ENCODE data around the gene RSRP1. TPM values are rescaled to one million over a fixed set of nuclear protein-coding genes. Genes with fewer than 3 reads are reported as not detected.
"Not testable (repeated sequence)": the region's sequence is repeated elsewhere in the genome, so short reads cannot be mapped to it uniquely, and the experiment has no call there.

Gene RSRP1
- total RNA-seq, 4 donors from 2014 or later, result 10.3 to 43.0 (median 20.9) TPM

GRCh38 chr1:25278790-25279189, 31.5 kb upstream of the RSRP1 start:
- H3K4me1 ChIP-seq; DNase-seq; H3K36me3 ChIP-seq; in situ Hi-C loops (cut with MboI; ENCODE audit: low sequenced_read_pairs in 4 of 4); ATAC-seq; H3K4me3 ChIP-seq; intact Hi-C loops (cut with DNase I; ENCODE audit: low total_unique reads); H3K27me3 ChIP-seq; H3K27ac ChIP-seq; H3K9me3 ChIP-seq: not testable (repeated sequence)

- H3K4me1 ChIP-seq; intact Hi-C loops (cut with DNase I; ENCODE audit: low total_unique reads): not testable (repeated sequence)
Observed at GRCh38 chr1:25278358-25278757, 31.1 kb upstream of the RSRP1 start.

GRCh38 chr1:25277295-25277694, 30.0 kb upstream of the RSRP1 start:
- H3K9me3 ChIP-seq; in situ Hi-C loops (cut with MboI; ENCODE audit: low sequenced_read_pairs in 4 of 4); intact Hi-C loops (cut with DNase I; ENCODE audit: low total_unique reads); H3K4me3 ChIP-seq; H3K36me3 ChIP-seq; ATAC-seq; H3K27me3 ChIP-seq; H3K4me1 ChIP-seq; DNase-seq; H3K27ac ChIP-seq: not testable (repeated sequence)

More at GRCh38 chr1:25278358-25278757, 31.1 kb upstream of the RSRP1 start:
- H3K36me3 ChIP-seq; H3K27me3 ChIP-seq; in situ Hi-C loops (cut with MboI; ENCODE audit: low sequenced_read_pairs in 4 of 4); DNase-seq; H3K4me3 ChIP-seq; H3K27ac ChIP-seq; H3K9me3 ChIP-seq; ATAC-seq: not testable (repeated sequence)

GRCh38 chr1:25275648-25276047, 28.4 kb upstream of the RSRP1 start:
- intact Hi-C loops (cut with DNase I; ENCODE audit: low total_unique reads); H3K4me1 ChIP-seq; in situ Hi-C loops (cut with MboI; ENCODE audit: low sequenced_read_pairs in 4 of 4); H3K9me3 ChIP-seq; H3K27me3 ChIP-seq; H3K27ac ChIP-seq; DNase-seq; H3K4me3 ChIP-seq; H3K36me3 ChIP-seq; ATAC-seq: not testable (repeated sequence)

- H3K4me1 ChIP-seq; H3K27me3 ChIP-seq; in situ Hi-C loops (cut with MboI; ENCODE audit: low sequenced_read_pairs in 4 of 4); H3K4me3 ChIP-seq; ATAC-seq; H3K36me3 ChIP-seq; DNase-seq; H3K9me3 ChIP-seq; H3K27ac ChIP-seq; intact Hi-C loops (cut with DNase I; ENCODE audit: low total_unique reads): not testable (repeated sequence)
Observed at GRCh38 chr1:25272238-25272637, 25.0 kb upstream of the RSRP1 start, which contains the start of gene RHD. TSS of gene RHD (plus strand) at chr1:25272509. CDS start at chr1:25272548, 39 bp downstream.

GRCh38 chr1:25268143-25268760, 21.0 kb upstream of the RSRP1 start:
- intact Hi-C loops (cut with DNase I; ENCODE audit: low total_unique reads); H3K4me1 ChIP-seq; H3K9me3 ChIP-seq; H3K27me3 ChIP-seq; H3K36me3 ChIP-seq; in situ Hi-C loops (cut with MboI; ENCODE audit: low sequenced_read_pairs in 4 of 4); DNase-seq; ATAC-seq: not testable (repeated sequence)
- Histone ChIP-seq H3K4me3 (peak overlapping the region; percentile 61 to 79 (median 72)), H3K27ac (peak overlapping the region; percentile 74 to 94 (median 91))

- H3K4me3 ChIP-seq, result peak overlapping the region; percentile 61 to 79 (median 72)
- DNase-seq (peak; percentile 57 to 76), ATAC-seq (peak; percentile 91 to 94)
- H3K27me3 ChIP-seq; intact Hi-C loops (cut with DNase I; ENCODE audit: low total_unique reads); H3K9me3 ChIP-seq; H3K36me3 ChIP-seq; in situ Hi-C loops (cut with MboI; ENCODE audit: low sequenced_read_pairs in 4 of 4); H3K4me1 ChIP-seq: not testable (repeated sequence)
- peak in 1 of 2 donors; percentile 57 for TF ChIP-seq POLR2A (IDR thresholded peaks at IDR 0.05)
- peak overlapping the region; percentile 74 to 94 (median 91) for H3K27ac ChIP-seq
Observed at GRCh38 chr1:25267288-25268142, 20.3 kb upstream of the RSRP1 start.

- H3K36me3 ChIP-seq; H3K4me1 ChIP-seq; H3K27me3 ChIP-seq; in situ Hi-C loops (cut with MboI; ENCODE audit: low sequenced_read_pairs in 4 of 4); intact Hi-C loops (cut with DNase I; ENCODE audit: low total_unique reads); H3K9me3 ChIP-seq: not testable (repeated sequence)
- Histone ChIP-seq H3K27ac (peak overlapping the region in 3 of 4 donors; percentile 89 to 94 (median 93)), H3K4me3 (peak overlapping the region; percentile 61 to 72 (median 68))
- peak in 1 of 5 experiments; percentile 35 for TF ChIP-seq CTCF (IDR thresholded peaks at IDR 0.05 in 4 of 5, conservative IDR thresholded peaks at IDR 0.05 in 1 of 5)
- ATAC-seq, result peak; percentile 62 to 77
- DNase-seq, result peak in 1 of 2 donors; percentile 41
Observed at GRCh38 chr1:25266554-25267287, 19.5 kb upstream of the RSRP1 start.

- H3K27ac ChIP-seq; ATAC-seq; H3K27me3 ChIP-seq; H3K4me3 ChIP-seq; in situ Hi-C loops (cut with MboI; ENCODE audit: low sequenced_read_pairs in 4 of 4); H3K9me3 ChIP-seq; intact Hi-C loops (cut with DNase I; ENCODE audit: low total_unique reads); DNase-seq; H3K36me3 ChIP-seq: not testable (repeated sequence)
- H3K4me1 ChIP-seq, result peaks cover 0 to 17% of the 10 kb centered on the region in 2 donors
Observed at GRCh38 chr1:25260336-25260735, 13.1 kb upstream of the RSRP1 start.

- H3K4me1 ChIP-seq, result peaks cover 0 to 17% of the 10 kb centered on the region in 2 donors
- intact Hi-C loops (cut with DNase I; ENCODE audit: low total_unique reads); DNase-seq; H3K27ac ChIP-seq; ATAC-seq; H3K27me3 ChIP-seq; H3K9me3 ChIP-seq; H3K4me3 ChIP-seq; H3K36me3 ChIP-seq: not testable (repeated sequence)
- in situ Hi-C loops (cut with MboI; ENCODE audit: low sequenced_read_pairs in 4 of 4), result loop anchor here in 1 of 4 donors (10.0 kb wide), 1 partner anchor 85 kb away; no protein-coding TSS in a partner anchor
Observed at GRCh38 chr1:25259813-25260212, 12.6 kb upstream of the RSRP1 start.
